ENCODE data around the gene BRINP2.
"Not testable (repeated sequence)": the region's sequence is repeated elsewhere in the genome, so short reads cannot be mapped to it uniquely, and the experiment has no call there.

BRINP2 gene

GRCh38 chr1:177281901-177282300 lies 111.1 kb downstream of the BRINP2 start:
- no peak for DNase-seq

GRCh38 chr1:177282976-177283375 lies 112.2 kb downstream of the BRINP2 start:
- no peak for DNase-seq

- no peak for DNase-seq
Measured at GRCh38 chr1:177283380-177283779, 112.6 kb downstream of the BRINP2 start.

- DNase-seq: no peak
Measured at GRCh38 chr1:177286396-177286795, 115.6 kb downstream of the BRINP2 start.

- DNase-seq: no peak
Measured at GRCh38 chr1:177287270-177287669, 116.5 kb downstream of the BRINP2 start.

- no peak for DNase-seq
Measured at GRCh38 chr1:177287994-177288393, 117.2 kb downstream of the BRINP2 start.

- no peak for DNase-seq
Measured at GRCh38 chr1:177289532-177289931, 118.8 kb downstream of the BRINP2 start.

- DNase-seq: no peak
Measured at GRCh38 chr1:177300431-177300830, 129.7 kb downstream of the BRINP2 start.

- no peak for DNase-seq
Measured at GRCh38 chr1:177301425-177302124, 130.8 kb downstream of the BRINP2 start.

- no peak for DNase-seq
Measured at GRCh38 chr1:177302357-177303044, 131.7 kb downstream of the BRINP2 start.

GRCh38 chr1:177305040-177306018 lies 134.6 kb downstream of the BRINP2 start:
- DNase-seq: no peak

- no peak for DNase-seq
Measured at GRCh38 chr1:177306019-177306415, 135.3 kb downstream of the BRINP2 start.

- DNase-seq: no peak
Measured at GRCh38 chr1:177306981-177307380, 136.2 kb downstream of the BRINP2 start.

GRCh38 chr1:177307771-177308170 lies 137.0 kb downstream of the BRINP2 start:
- DNase-seq: no peak

GRCh38 chr1:177309880-177310279 lies 139.1 kb downstream of the BRINP2 start:
- no peak for DNase-seq

- DNase-seq: no peak
Measured at GRCh38 chr1:177310326-177310725, 139.6 kb downstream of the BRINP2 start.

- DNase-seq: no peak
Measured at GRCh38 chr1:177311111-177311510, 140.4 kb downstream of the BRINP2 start.

GRCh38 chr1:177311586-177311985 lies 140.8 kb downstream of the BRINP2 start:
- DNase-seq: no peak

GRCh38 chr1:177315261-177315660 lies 144.5 kb downstream of the BRINP2 start:
- no peak for DNase-seq

GRCh38 chr1:177315761-177316160 lies 145.0 kb downstream of the BRINP2 start:
- DNase-seq: no peak

- not testable (repeated sequence) for DNase-seq
Measured at GRCh38 chr1:177321434-177321833, 150.7 kb downstream of the BRINP2 start.

- no peak for DNase-seq
Measured at GRCh38 chr1:177328251-177328650, 157.5 kb downstream of the BRINP2 start.

GRCh38 chr1:177329871-177330270 lies 159.1 kb downstream of the BRINP2 start:
- DNase-seq: no peak
